ENCODE data around the gene GEMIN4. TPM values are rescaled to one million over a fixed set of nuclear protein-coding genes. Genes with fewer than 3 reads are reported as not detected.

GEMIN4 gene
- polyA plus RNA-seq, 1 of the 3 experiments (the other 2 are of a cell fraction), result 12.5 TPM

DNA sequence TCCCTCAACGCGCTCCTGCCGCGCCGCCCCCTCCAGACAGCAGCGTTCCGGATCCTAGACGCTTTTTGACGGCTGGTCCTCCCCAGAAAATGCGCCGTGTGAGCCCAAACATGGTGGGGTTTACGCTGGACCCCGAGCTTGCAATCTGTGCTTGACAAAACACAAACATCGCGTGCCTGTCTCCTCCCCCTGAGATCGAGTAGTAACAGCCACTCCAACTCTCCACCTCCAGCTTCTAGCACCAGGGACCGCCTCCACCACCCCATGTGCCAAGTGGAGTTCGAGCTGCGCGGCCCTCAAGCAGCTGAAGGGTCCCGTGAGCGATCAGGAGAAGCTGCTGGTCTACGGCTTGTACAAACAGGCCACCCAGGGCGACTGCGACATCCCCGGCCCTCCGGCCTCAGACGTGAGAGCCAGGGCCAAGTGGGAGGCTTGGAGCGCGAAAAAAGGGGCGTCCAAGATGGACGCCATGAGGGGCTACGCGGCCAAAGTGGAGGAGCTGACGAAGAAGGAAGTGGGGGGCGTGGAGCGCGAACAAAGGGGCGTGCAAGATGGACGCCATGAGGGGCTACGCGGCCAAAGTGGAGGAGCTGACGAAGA lies 656 bp upstream of the GEMIN4 start:
- H3K9ac ChIP-seq, result peak overlapping the region; percentile 87
- DNase-seq, result peak; percentile 68
- H3K27ac ChIP-seq (ENCODE audit: low read depth in 2 of 2, low read length in 1 of 2), result peak overlapping the region in 1 of 2 experiments; percentile 60; a peak in 1 of 4 replicates
- H3K36me3 ChIP-seq (replicated peaks in 1 of 2; ENCODE audit: control insufficient read depth in 1 of 2, insufficient read depth in 2 of 2, low read length in 1 of 2), result peaks cover 12% of the 10 kb centered on the region in 2 experiments
- H2AFZ ChIP-seq (ENCODE audit: low read depth), result peak overlapping the region; percentile 95; the same call in 1 of the 2 replicates
- H3K4me1 ChIP-seq (ENCODE audit: control insufficient read depth in 1 of 2, insufficient read depth in 2 of 2, low read depth in 1 of 2, low read length in 1 of 2), result peaks cover 5 to 18% of the 10 kb centered on the region in 2 experiments; a peak in 2 of 4 replicates
- peak overlapping the region; percentile 77 to 84 for H3K4me3 ChIP-seq (ENCODE audit: low read depth in 2 of 2, low read length in 1 of 2)
- peaks cover 25% of the 10 kb centered on the region for H3F3A ChIP-seq (replicated peaks; ENCODE audit: insufficient read depth)
- H3K4me2 ChIP-seq, result peak overlapping the region; percentile 95
- 85% methylated on average over 31 of the region's 43 CpGs for WGBS (ENCODE audit: low lambda C conversion rate)
- TF ChIP-seq TAF1 (IDR thresholded peaks at IDR 0.05; ENCODE audit: borderline replicate concordance, low read depth, low read length) (no peak), FOSL2 (IDR thresholded peaks at IDR 0.05; ENCODE audit: borderline replicate concordance, low read depth) (no peak), CHD2 (IDR thresholded peaks at IDR 0.05; ENCODE audit: low read length, partially characterized antibody) (no peak), EP300 (IDR thresholded peaks at IDR 0.05; ENCODE audit: borderline replicate concordance in 1 of 2, low read depth in 1 of 2, low read length in 1 of 2) (no peak), USF1 (IDR thresholded peaks at IDR 0.05; ENCODE audit: borderline replicate concordance, low read depth) (no peak), GABPA (IDR thresholded peaks at IDR 0.05; ENCODE audit: low read depth) (no peak), ELF1 (IDR thresholded peaks at IDR 0.05) (no peak)
- TF ChIP-seq, protein P1, sequence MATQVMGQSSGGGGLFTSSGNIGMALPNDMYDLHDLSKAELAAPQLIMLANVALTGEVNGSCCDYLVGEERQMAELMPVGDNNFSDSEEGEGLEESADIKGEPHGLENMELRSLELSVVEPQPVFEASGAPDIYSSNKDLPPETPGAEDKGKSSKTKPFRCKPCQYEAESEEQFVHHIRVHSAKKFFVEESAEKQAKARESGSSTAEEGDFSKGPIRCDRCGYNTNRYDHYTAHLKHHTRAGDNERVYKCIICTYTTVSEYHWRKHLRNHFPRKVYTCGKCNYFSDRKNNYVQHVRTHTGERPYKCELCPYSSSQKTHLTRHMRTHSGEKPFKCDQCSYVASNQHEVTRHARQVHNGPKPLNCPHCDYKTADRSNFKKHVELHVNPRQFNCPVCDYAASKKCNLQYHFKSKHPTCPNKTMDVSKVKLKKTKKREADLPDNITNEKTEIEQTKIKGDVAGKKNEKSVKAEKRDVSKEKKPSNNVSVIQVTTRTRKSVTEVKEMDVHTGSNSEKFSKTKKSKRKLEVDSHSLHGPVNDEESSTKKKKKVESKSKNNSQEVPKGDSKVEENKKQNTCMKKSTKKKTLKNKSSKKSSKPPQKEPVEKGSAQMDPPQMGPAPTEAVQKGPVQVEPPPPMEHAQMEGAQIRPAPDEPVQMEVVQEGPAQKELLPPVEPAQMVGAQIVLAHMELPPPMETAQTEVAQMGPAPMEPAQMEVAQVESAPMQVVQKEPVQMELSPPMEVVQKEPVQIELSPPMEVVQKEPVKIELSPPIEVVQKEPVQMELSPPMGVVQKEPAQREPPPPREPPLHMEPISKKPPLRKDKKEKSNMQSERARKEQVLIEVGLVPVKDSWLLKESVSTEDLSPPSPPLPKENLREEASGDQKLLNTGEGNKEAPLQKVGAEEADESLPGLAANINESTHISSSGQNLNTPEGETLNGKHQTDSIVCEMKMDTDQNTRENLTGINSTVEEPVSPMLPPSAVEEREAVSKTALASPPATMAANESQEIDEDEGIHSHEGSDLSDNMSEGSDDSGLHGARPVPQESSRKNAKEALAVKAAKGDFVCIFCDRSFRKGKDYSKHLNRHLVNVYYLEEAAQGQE (IDR thresholded peaks at IDR 0.05; ENCODE audit: low read depth, low read length), result no peak
- TF ChIP-seq, protein P2, sequence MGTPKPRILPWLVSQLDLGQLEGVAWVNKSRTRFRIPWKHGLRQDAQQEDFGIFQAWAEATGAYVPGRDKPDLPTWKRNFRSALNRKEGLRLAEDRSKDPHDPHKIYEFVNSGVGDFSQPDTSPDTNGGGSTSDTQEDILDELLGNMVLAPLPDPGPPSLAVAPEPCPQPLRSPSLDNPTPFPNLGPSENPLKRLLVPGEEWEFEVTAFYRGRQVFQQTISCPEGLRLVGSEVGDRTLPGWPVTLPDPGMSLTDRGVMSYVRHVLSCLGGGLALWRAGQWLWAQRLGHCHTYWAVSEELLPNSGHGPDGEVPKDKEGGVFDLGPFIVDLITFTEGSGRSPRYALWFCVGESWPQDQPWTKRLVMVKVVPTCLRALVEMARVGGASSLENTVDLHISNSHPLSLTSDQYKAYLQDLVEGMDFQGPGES (IDR thresholded peaks at IDR 0.05; ENCODE audit: low read depth, low read length), result no peak
- H3K79me2 ChIP-seq (ENCODE audit: insufficient read depth), result peaks cover 31% of the 10 kb centered on the region
- H3K9me2 ChIP-seq, result no peaks in the 10 kb centered on the region
- H4K20me1 ChIP-seq (ENCODE audit: insufficient read depth), result no peaks in the 10 kb centered on the region
- H3K9me3 ChIP-seq, result no peaks in the 10 kb centered on the region
- POLR2A ChIA-PET, result interaction anchor here (0.6 to 0.8 kb wide), 2 partner anchors 29 kb away, joined by 3 to 4 read pairs; partner anchors contain the start of genes GLOD4 and MRM3
- CTCF ChIA-PET, result interaction anchor here (0.7 to 2.5 kb wide), 14 partner anchors 9 to 341 kb away, joined by 3 to 13 read pairs (median 4); partner anchors contain the start of genes GLOD4, MRM3, TIMM22 and VPS53
- H3K27me3 ChIP-seq (ENCODE audit: insufficient read depth), result no peaks in the 10 kb centered on the region
